Measurements from ENCODE around the gene LAMB1.
"Not testable (repeated sequence)": the region's sequence is repeated elsewhere in the genome, so short reads cannot be mapped to it uniquely, and the experiment has no call there.

The LAMB1 gene

DNA sequence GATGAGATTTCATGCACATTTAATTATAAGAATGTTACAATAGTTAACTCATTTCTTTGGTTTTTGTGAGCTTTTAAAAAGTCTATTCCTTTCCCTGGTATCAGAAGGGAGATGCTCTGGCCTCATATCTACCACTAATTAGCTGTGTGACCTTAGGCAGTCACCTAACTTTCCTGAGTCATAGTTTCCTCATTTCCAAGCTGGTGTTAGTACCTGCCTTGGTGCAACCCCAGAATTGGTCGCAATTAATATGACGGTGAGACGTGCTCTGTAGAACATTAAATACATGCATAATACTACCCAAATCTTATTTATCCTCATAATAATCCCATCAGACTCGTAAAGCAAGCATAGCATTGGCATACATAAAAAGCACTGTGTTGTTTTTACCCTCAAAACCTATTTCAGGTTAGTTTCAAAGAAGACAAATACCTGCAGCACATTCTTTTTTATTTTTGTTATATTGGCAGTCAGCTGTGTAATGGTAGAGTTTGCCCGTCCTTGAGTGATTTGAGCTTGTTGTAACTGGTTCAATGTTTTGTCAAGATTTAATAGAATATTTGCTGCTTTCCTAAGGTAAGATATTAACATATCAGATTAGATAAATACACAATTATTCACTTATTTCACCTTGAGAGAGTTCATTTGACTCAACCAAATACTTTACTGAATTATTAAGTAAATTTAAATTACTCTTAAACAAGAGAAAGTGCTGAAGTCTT lies 31.0 kb upstream of the LAMB1 start:
- no peak overlapping the region for H3K4me3 ChIP-seq (ENCODE audit: control insufficient read depth, low read depth, low read length)
- TF ChIP-seq, protein P1, sequence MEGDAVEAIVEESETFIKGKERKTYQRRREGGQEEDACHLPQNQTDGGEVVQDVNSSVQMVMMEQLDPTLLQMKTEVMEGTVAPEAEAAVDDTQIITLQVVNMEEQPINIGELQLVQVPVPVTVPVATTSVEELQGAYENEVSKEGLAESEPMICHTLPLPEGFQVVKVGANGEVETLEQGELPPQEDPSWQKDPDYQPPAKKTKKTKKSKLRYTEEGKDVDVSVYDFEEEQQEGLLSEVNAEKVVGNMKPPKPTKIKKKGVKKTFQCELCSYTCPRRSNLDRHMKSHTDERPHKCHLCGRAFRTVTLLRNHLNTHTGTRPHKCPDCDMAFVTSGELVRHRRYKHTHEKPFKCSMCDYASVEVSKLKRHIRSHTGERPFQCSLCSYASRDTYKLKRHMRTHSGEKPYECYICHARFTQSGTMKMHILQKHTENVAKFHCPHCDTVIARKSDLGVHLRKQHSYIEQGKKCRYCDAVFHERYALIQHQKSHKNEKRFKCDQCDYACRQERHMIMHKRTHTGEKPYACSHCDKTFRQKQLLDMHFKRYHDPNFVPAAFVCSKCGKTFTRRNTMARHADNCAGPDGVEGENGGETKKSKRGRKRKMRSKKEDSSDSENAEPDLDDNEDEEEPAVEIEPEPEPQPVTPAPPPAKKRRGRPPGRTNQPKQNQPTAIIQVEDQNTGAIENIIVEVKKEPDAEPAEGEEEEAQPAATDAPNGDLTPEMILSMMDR (IDR thresholded peaks at IDR 0.05; ENCODE audit: control insufficient read depth, insufficient read depth, low read depth, low read length, missing control alignments), result no peak

DNA sequence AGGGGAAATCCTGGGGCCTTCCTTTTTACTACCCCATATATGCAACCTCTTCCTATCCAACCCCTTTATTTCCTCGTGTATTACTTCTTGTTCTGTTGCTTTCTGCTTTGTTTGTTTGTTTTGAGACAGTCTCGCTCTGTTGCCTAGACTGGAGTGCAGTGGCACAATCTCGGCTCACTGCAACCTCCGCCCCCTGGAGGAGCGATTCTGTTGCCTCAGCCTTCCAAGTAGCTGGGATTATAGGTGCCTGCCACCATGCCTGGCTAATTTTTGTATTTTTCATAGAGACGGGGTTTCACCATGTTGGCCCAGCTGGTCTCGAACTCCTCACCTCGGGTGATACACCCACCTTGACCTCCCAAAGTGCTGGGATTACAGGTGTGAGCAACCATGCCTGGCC lies 30.3 kb upstream of the LAMB1 start:
- not testable (repeated sequence) for H3K4me3 ChIP-seq (ENCODE audit: control insufficient read depth, low read depth, low read length); DNase-seq (ENCODE audit: low read depth)

More for the DNA sequence above, 31.0 kb upstream of the LAMB1 start:
- DNase-seq (ENCODE audit: low read depth), result no peak

- no peak overlapping the region for H3K4me3 ChIP-seq (ENCODE audit: control insufficient read depth, low read depth, low read length)
- no peak for DNase-seq (ENCODE audit: low read depth)
- TF ChIP-seq, protein P1 (IDR thresholded peaks at IDR 0.05; ENCODE audit: control insufficient read depth, insufficient read depth, low read depth, low read length, missing control alignments), result no peak
These were observed 27.6 kb upstream of the LAMB1 start for GRCh38 chr7:108030516-108030915.

GRCh38 chr7:108029034-108029433 lies 26.1 kb upstream of the LAMB1 start:
- H3K4me3 ChIP-seq (ENCODE audit: control insufficient read depth, low read depth, low read length), result no peak overlapping the region
- TF ChIP-seq, protein P1 (IDR thresholded peaks at IDR 0.05; ENCODE audit: control insufficient read depth, insufficient read depth, low read depth, low read length, missing control alignments), result no peak
- no peak for DNase-seq (ENCODE audit: low read depth)

- TF ChIP-seq, protein P1 (IDR thresholded peaks at IDR 0.05; ENCODE audit: control insufficient read depth, insufficient read depth, low read depth, low read length, missing control alignments), result no peak
- no peak for DNase-seq (ENCODE audit: low read depth)
- H3K4me3 ChIP-seq (ENCODE audit: control insufficient read depth, low read depth, low read length), result no peak overlapping the region
These were observed 25.1 kb upstream of the LAMB1 start for GRCh38 chr7:108028111-108028510.

GRCh38 chr7:108027239-108027638 lies 24.3 kb upstream of the LAMB1 start:
- DNase-seq (ENCODE audit: low read depth), result no peak
- TF ChIP-seq, protein P1 (IDR thresholded peaks at IDR 0.05; ENCODE audit: control insufficient read depth, insufficient read depth, low read depth, low read length, missing control alignments), result no peak
- no peak overlapping the region for H3K4me3 ChIP-seq (ENCODE audit: control insufficient read depth, low read depth, low read length)

GRCh38 chr7:108026647-108027046 lies 23.7 kb upstream of the LAMB1 start:
- TF ChIP-seq, protein P1 (IDR thresholded peaks at IDR 0.05; ENCODE audit: control insufficient read depth, insufficient read depth, low read depth, low read length, missing control alignments), result no peak
- no peak for DNase-seq (ENCODE audit: low read depth)
- H3K4me3 ChIP-seq (ENCODE audit: control insufficient read depth, low read depth, low read length), result no peak overlapping the region

All from AG09309 (cell line).